Omental fat pad (tissue), 4 donors: ENCODE data around the gene ROBO3. TPM values are rescaled to one million over a fixed set of nuclear protein-coding genes. Genes with fewer than 3 reads are reported as not detected.

Source experiments
- ATAC-seq: fragments of 150-250 bp; one replicate; pipeline ENCODE4 v1.9.1; 2016; ENCODE audit warnings: mild to moderate bottlenecking, moderate library complexity; ENCODE audit not compliant: low FRiP score
- DNase-seq: peaks from one replicate; pipeline ENCODE4 v3.0.0-alpha.2; 2019; ENCODE audit warnings: low spot score
- total RNA-seq, 4 donors: library from RNA; depleted of rRNA; stranded (reverse); fragments of >200 nt; gene quantifications; one replicate each; pipeline ENCODE4 v1.1.0, GENCODE V29; 2016
- TF ChIP-seq, protein P1 (sequence below), 3 donors: fragments of 450-650 bp; IDR thresholded peaks; one replicate each; pipeline ENCODE4 v1.5.1; 2016 to 2017; ENCODE audit warnings: antibody characterized with exemption in 3 of 3, mild to moderate bottlenecking in 3 of 3, moderate library complexity in 2 of 3

ROBO3 gene, protein sequence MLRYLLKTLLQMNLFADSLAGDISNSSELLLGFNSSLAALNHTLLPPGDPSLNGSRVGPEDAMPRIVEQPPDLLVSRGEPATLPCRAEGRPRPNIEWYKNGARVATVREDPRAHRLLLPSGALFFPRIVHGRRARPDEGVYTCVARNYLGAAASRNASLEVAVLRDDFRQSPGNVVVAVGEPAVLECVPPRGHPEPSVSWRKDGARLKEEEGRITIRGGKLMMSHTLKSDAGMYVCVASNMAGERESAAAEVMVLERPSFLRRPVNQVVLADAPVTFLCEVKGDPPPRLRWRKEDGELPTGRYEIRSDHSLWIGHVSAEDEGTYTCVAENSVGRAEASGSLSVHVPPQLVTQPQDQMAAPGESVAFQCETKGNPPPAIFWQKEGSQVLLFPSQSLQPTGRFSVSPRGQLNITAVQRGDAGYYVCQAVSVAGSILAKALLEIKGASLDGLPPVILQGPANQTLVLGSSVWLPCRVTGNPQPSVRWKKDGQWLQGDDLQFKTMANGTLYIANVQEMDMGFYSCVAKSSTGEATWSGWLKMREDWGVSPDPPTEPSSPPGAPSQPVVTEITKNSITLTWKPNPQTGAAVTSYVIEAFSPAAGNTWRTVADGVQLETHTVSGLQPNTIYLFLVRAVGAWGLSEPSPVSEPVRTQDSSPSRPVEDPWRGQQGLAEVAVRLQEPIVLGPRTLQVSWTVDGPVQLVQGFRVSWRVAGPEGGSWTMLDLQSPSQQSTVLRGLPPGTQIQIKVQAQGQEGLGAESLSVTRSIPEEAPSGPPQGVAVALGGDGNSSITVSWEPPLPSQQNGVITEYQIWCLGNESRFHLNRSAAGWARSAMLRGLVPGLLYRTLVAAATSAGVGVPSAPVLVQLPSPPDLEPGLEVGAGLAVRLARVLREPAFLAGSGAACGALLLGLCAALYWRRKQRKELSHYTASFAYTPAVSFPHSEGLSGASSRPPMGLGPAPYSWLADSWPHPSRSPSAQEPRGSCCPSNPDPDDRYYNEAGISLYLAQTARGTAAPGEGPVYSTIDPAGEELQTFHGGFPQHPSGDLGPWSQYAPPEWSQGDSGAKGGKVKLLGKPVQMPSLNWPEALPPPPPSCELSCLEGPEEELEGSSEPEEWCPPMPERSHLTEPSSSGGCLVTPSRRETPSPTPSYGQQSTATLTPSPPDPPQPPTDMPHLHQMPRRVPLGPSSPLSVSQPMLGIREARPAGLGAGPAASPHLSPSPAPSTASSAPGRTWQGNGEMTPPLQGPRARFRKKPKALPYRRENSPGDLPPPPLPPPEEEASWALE (N-terminal part only)
- 10 to 100 TPM; 24.5 to 71.5 (median 27.9) TPM for total RNA-seq

DNA sequence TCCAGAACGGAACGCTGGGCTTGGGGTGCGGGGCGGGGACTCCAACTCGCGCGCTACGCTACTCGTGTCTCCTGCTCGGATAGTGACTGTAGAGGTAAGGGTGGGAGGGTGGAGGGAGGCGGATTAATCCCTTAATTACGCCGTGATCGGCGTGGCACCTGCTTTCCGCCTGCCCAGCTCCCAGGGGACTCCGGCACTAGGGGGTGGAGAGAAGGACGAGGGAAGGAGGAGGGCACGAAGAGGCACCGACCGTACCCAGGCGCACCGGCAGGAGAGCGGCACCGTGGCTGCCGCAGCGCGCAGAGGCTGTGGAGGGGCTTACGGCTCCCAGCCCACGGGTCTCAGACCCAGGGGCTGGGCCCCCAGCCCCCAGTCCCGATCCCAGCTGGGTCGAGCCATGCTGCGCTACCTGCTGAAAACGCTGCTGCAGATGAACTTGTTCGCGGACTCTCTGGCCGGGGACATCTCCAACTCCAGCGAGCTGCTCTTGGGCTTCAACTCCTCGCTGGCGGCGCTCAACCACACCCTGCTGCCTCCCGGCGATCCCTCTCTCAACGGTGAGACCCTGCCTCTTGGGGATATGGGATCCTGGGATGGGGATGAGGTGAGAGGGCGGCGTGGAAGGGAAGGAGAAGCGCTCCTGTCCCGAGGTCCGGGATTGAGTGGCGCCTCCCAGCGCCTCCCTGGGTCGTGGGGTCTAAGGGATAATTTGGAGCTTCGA, at the start of gene ROBO3:
ROBO3 (plus strand) TSS at position 252 of the 721 bp plus-strand sequence; CDS start at position 398, 146 bp downstream.
- no peak for DNase-seq
- no peak for ATAC-seq
- TF ChIP-seq, protein P1, sequence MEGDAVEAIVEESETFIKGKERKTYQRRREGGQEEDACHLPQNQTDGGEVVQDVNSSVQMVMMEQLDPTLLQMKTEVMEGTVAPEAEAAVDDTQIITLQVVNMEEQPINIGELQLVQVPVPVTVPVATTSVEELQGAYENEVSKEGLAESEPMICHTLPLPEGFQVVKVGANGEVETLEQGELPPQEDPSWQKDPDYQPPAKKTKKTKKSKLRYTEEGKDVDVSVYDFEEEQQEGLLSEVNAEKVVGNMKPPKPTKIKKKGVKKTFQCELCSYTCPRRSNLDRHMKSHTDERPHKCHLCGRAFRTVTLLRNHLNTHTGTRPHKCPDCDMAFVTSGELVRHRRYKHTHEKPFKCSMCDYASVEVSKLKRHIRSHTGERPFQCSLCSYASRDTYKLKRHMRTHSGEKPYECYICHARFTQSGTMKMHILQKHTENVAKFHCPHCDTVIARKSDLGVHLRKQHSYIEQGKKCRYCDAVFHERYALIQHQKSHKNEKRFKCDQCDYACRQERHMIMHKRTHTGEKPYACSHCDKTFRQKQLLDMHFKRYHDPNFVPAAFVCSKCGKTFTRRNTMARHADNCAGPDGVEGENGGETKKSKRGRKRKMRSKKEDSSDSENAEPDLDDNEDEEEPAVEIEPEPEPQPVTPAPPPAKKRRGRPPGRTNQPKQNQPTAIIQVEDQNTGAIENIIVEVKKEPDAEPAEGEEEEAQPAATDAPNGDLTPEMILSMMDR (IDR thresholded peaks at IDR 0.05): no peak

DNA sequence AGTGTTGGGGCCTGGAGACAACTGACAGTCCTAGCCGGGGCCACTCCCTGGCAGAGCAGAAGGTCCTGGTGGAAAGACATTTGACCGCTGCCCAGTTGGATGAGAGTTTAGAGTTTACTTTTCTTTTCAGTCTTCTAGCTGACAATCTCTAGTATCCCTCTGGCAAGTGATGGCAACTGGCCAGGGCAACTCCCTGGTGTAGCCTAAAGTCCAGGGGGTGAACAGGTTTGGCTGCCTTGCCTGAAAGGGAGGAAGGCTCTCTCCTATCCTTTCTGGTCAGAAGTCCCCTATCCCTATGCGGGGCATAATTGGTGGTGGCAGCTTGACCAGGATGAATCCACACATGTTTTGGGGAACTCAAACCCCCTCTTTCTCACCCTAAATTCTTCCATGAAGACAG, 48.2 kb upstream of the ROBO3 start:
- ATAC-seq (no peak), DNase-seq (no peak)
- TF ChIP-seq, protein P1 (IDR thresholded peaks at IDR 0.05): no peak

DNA sequence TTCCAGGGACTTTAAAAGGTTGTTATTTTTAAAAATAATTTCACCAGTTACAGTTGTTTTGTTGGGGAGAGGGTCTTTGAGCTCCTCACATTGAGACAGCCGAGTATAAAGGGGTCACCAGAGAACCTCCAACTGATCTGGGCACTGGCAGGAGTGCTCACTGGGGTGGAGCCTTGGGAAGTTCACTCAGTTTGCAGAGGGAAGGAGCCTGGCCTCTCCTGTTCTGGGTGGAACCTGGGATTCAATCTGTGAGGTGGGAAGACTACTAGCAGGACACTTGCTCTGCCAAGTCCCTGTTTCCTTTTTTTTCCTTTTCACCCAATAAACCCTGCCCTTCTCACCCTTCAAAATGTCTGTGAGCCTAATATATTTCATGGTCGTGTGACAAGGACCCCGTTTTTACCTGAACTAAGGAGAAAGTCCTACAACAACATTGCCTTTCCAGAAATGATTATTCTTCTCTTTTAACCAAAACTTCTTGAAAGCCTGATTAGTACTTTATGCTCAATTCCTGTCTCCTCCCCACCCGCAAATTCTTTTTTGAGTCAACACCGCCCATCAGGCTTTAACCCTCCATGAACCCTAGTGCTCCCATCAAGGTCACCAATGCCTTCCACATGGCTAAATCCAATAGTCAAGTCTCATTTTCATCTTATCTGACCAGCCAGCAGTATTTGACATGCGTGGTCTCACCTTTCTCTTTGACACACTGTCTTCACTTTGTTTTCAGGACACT, 43.1 kb upstream of the ROBO3 start:
- no peak for ATAC-seq
- no peak for DNase-seq
- TF ChIP-seq, protein P1 (IDR thresholded peaks at IDR 0.05): no peak

DNA sequence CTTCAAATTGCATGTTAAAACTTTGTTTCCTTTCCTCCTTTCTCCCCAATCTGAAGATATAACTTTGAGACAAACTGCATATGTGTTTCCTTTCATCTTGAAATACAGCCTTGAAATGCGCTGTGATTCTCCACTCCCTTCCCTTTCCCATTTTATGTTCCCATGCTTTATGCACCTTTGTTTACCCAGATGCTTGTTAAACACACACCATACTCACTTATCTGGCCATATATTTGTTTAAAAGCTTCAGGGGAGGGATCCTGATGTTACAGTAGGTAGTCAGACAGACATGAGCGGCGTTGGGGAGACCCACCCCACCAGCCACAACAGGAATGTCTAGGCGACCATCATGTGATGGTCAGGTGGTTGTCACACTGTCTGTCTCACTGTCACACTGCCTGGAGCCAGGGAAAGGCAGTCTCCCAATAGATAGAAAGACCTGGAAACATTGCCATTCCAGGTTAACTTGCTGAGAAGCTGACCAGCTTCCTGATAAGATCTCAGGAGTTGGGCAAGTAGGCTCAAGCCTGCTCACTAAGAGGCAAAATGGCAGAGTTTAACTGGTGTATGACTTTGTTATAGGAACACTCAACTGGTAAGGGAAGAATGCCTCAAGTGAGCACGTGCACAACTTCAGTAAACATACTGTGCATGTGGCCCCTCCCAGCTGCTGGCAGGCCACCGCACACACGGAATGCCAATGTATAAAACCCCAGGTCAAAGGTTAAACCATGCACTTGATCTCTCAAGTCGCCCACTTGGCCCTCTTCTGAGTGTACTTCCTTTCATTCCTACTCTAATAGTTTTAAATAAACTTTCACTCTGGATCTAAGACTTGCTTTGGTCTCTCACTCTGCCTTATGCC, 41.5 kb upstream of the ROBO3 start:
- DNase-seq (no peak), ATAC-seq (no peak)
- TF ChIP-seq, protein P1 (IDR thresholded peaks at IDR 0.05): no peak

DNA sequence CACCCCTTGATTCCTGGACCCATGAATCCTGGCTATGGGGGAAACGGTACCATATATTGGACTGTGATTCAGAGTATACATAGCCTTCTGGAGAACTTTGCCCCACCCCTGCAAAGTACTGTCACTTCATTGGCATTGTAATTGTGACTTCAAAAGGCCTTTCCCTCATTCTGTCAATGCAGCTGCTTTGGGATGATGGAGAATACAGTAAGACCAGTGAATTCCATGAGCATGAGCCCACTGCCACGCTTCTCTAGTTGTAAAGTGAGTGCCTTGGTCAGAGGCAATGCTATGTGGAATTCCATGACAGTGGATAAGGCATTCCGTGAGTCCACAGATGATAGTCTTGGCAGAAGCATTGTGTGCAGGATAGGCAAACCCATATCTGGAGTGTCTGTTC, 39.4 kb upstream of the ROBO3 start:
- DNase-seq (no peak), ATAC-seq (no peak)
- TF ChIP-seq, protein P1 (IDR thresholded peaks at IDR 0.05): no peak
